ENCODE results near the gene GUCY1A1. TPM values are rescaled to one million over a fixed set of nuclear protein-coding genes. Genes with fewer than 3 reads are reported as not detected.

Gene GUCY1A1
- total RNA-seq, 1 donor from 2014 or later, result 0.44 TPM

DNA sequence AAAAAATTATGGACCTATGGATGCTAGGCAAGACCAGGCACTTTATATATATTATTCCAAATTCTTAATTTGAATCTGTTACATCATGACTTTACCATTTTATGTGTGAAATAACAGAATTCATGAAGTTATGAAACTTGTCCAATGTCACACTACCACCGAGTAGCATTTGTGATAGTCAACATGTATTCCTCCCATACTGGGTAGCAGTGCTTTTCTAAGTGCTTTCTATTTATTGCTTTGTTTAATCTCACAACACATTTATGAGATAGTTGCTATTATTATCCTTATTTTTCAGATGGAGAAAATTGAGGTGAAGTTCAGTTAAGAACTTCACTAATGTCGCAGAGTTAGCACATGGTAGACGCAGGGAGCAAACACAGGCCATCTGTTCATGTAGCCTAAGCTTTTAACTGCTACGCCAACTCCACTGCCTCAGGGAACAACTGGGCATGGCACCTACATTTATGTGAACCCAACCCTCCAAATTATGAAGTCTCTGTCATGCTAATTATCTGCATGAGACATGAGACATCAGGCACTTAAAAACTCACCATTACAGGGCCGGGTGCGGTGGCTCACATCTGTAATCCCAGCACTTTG is 20.8 kb downstream of the GUCY1A1 start:
- no peaks in the 10 kb centered on the region for H3K36me3 Mint-ChIP-seq (ENCODE audit: low read depth)
- no peak overlapping the region for H3K4me3 Mint-ChIP-seq
- TF ChIP-seq, protein P1, sequence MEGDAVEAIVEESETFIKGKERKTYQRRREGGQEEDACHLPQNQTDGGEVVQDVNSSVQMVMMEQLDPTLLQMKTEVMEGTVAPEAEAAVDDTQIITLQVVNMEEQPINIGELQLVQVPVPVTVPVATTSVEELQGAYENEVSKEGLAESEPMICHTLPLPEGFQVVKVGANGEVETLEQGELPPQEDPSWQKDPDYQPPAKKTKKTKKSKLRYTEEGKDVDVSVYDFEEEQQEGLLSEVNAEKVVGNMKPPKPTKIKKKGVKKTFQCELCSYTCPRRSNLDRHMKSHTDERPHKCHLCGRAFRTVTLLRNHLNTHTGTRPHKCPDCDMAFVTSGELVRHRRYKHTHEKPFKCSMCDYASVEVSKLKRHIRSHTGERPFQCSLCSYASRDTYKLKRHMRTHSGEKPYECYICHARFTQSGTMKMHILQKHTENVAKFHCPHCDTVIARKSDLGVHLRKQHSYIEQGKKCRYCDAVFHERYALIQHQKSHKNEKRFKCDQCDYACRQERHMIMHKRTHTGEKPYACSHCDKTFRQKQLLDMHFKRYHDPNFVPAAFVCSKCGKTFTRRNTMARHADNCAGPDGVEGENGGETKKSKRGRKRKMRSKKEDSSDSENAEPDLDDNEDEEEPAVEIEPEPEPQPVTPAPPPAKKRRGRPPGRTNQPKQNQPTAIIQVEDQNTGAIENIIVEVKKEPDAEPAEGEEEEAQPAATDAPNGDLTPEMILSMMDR (conservative IDR thresholded peaks at IDR 0.05), result no peak
- no peaks in the 10 kb centered on the region for H3K9me3 Mint-ChIP-seq
- H3K27ac Mint-ChIP-seq (ENCODE audit: unreplicated experiment), result no peak overlapping the region
- no peaks in the 10 kb centered on the region for H3K4me1 Mint-ChIP-seq
- no peaks in the 10 kb centered on the region for H3K27me3 Mint-ChIP-seq (ENCODE audit: low read depth)
- DNase-seq (ENCODE audit: low read depth, low spot score), result no peak

DNA sequence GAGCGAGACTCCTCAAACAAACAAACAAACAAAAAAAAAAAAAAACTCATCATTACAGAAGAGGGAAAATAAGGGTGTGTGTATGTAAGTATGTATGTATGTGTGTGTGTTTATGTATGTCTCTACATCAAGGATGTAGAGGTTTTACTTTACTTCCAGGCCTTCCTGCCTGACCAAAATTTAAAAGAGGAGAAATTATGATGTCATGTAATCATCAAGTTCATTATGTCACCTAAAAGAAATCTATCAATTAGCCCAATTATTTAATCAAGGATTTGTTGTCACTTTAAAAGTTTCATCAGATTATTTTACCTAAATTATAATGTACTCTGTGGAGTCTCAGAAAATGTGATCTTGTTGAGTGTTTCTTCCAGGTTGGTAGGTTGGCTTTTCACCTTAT is 21.6 kb downstream of the GUCY1A1 start:
- no peaks in the 10 kb centered on the region for H3K27me3 Mint-ChIP-seq (ENCODE audit: low read depth)
- no peaks in the 10 kb centered on the region for H3K9me3 Mint-ChIP-seq

DNA sequence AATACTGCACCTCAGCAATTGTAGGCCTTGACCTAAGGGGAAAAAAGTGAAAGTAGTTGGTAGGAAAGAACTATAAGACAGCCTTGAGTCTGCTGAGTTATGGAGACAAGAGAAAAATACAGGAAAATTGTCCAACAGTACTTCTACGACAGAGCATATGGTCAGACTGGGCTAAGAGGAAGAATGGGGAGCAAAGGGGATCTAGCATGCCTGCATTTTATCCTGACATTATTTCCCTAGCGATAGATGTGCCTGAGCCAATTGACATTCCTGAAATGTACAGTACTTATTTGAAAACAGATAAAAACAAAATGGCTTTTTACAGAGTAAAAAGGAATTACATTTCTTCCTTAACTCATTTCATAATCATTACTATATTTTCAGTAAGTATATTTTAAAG is 22.2 kb downstream of the GUCY1A1 start:
- no peaks in the 10 kb centered on the region for H3K36me3 Mint-ChIP-seq (ENCODE audit: low read depth)
- TF ChIP-seq, protein P1 (conservative IDR thresholded peaks at IDR 0.05), result no peak
- no peaks in the 10 kb centered on the region for H3K4me1 Mint-ChIP-seq
- no peaks in the 10 kb centered on the region for H3K9me3 Mint-ChIP-seq
- no peak overlapping the region for H3K27ac Mint-ChIP-seq (ENCODE audit: unreplicated experiment)
- no peaks in the 10 kb centered on the region for H3K27me3 Mint-ChIP-seq (ENCODE audit: low read depth)
- no peak for DNase-seq (ENCODE audit: low read depth, low spot score)
- H3K4me3 Mint-ChIP-seq, result no peak overlapping the region

More for the DNA sequence above, 21.6 kb downstream of the GUCY1A1 start:
- TF ChIP-seq, protein P1 (conservative IDR thresholded peaks at IDR 0.05), result no peak
- Mint-ChIP-seq H3K4me1 (no peaks in the 10 kb centered on the region), H3K36me3 (ENCODE audit: low read depth) (no peaks in the 10 kb centered on the region), H3K4me3 (no peak overlapping the region), H3K27ac (ENCODE audit: unreplicated experiment) (no peak overlapping the region)
- no peak for DNase-seq (ENCODE audit: low read depth, low spot score)

DNA sequence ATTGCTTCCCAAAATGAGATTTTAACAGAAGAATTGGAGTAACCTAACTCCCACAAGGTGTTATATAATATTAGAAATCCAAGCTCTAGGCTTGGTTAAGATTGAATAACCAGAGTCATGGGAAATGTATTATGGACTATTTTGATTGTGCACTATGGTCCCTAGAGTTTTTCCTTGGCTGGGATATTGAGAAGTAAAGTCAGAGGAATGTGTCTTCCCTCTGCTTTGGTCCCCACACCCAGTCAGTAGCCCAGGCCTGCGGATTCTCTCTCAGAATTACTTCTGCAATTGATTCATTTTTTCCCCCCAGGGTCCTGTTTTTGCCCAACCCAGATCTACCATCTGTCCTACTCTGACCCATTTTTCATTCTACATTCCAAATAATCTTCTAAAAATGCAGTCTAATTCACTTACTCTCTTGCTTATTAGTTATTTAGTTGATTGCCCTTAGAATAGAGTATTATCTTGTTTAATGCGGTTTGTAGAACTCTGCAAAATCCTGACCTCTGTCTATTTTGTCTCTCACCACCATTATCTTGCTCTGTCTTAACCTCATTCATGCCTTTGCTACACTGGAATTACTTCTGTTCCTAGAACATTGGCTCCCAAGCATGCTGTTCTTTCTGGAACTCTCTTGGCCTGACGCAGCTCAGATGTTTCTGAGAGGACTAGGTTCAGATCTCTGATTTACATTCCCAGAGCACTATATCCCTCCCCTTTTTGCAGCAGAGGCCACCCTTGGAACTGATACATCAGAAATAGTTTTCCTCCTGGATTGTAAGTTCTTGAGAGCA is 23.6 kb downstream of the GUCY1A1 start:
- DNase-seq (ENCODE audit: low read depth, low spot score), result no peak
- Mint-ChIP-seq H3K9me3 (no peaks in the 10 kb centered on the region), H3K4me1 (no peaks in the 10 kb centered on the region), H3K4me3 (no peak overlapping the region), H3K27me3 (ENCODE audit: low read depth) (no peaks in the 10 kb centered on the region), H3K27ac (ENCODE audit: unreplicated experiment) (no peak overlapping the region), H3K36me3 (ENCODE audit: low read depth) (no peaks in the 10 kb centered on the region)
- TF ChIP-seq, protein P1 (conservative IDR thresholded peaks at IDR 0.05), result no peak

DNA sequence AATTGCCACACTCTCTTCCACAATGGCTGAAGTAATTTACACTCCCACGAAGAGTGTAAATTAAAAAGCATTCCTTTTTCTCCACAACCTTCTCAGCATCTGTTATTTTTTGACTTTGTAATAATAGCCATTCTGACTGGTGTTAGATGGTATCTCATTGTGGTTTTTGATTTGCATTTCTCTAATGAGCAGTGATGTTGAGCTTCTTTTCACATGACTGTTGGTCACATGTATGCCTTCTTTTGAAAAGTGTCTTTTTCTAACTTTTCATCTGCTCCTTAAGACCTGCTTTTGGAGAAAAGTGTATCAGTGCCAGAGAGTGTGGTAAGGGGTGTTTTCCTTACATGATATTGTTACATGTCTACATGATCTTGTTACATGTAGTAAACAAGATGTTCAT is 25.7 kb downstream of the GUCY1A1 start:
- DNase-seq (ENCODE audit: low read depth, low spot score), result no peak
- Mint-ChIP-seq H3K36me3 (ENCODE audit: low read depth) (no peaks in the 10 kb centered on the region), H3K9me3 (no peaks in the 10 kb centered on the region), H3K4me3 (no peak overlapping the region), H3K27ac (ENCODE audit: unreplicated experiment) (no peak overlapping the region), H3K4me1 (no peaks in the 10 kb centered on the region), H3K27me3 (ENCODE audit: low read depth) (peaks cover 4% of the 10 kb centered on the region)
- TF ChIP-seq, protein P1 (conservative IDR thresholded peaks at IDR 0.05), result no peak
